ENCODE data around the gene C10orf53.
"Not testable (repeated sequence)": the region's sequence is repeated elsewhere in the genome, so short reads cannot be mapped to it uniquely, and the experiment has no call there.

Gene C10orf53

GRCh38 chr10:49652421-49653272 lies 26.8 kb upstream of the C10orf53 start:
- DNase-seq = no peak

GRCh38 chr10:49653273-49653929 lies 26.1 kb upstream of the C10orf53 start:
- DNase-seq = no peak

GRCh38 chr10:49654036-49654693 lies 25.3 kb upstream of the C10orf53 start:
- no peak for DNase-seq

GRCh38 chr10:49655099-49655498 lies 24.4 kb upstream of the C10orf53 start:
- no peak for DNase-seq

GRCh38 chr10:49656845-49657493 lies 22.5 kb upstream of the C10orf53 start:
- no peak for DNase-seq

DNA sequence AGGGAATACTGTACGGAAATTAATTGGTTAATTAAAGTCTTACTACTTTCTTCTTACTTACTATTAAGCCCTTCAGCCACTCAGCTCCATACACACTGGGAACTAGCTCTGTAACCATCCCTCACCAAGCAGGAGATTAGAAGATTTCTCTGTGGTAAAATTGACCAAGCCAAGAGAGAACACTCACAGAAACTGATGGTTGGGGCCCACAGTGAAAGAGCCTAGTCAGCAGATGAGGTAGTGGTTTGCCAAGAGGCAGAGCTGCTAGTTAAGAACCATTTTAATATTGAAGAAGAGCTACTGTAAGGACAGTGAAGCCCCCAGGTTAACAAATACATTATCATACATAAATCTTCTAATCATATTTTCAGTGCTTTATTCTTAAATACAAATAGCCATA lies 21.8 kb upstream of the C10orf53 start:
- no peak for DNase-seq

GRCh38 chr10:49661140-49661856 lies 18.2 kb upstream of the C10orf53 start:
- DNase-seq = no peak

DNA sequence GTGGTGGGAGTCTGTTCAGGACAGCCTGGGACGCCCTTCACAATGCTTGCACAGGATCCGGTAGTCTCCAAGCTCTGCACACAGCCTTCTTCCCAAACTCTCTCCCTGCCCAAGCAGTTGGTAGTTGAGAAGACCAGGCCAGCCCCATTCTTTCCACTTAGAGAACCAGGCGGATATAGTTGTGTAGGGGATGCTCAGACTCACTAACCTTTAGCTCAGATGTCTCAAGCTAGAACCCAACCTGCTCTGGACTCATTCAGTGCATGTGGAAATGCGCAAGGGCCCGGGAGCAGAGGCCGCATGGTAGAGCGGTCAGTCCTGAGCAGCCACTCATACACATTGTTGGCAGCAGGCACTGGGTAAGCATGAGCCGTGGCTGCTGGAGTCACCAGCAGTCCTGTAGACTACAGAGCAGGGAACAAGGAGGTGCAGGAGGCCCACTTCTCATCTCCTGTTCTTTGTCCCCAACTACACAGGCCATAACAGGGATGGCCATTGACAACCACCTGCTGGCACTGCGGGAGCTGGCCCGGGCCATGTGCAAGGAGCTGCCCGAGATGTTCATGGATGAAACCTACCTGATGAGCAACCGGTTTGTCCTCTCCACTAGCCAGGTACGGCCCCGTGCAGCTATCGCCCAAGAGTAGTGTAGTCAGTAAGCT lies 17.2 kb upstream of the C10orf53 start:
- no peak for DNase-seq

DNA sequence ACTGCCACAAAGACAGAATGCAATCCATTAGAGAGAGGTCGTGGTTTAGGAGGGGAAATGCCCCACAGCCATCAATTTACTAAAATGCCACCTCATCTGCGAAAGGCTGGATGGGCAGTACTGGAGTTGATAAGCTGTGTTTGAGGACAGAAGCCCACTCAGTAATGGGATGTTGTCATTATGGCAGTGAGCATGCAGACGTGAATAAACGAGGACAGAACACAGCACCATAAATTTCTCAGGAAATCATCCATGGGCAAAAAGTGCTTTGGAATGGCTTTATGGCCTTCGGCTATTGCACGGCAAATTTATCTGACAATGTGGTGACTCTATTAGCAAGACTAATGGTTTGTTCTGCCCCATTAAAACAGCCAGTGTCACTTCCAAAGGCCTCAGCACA lies 15.9 kb upstream of the C10orf53 start:
- DNase-seq = no peak

DNA sequence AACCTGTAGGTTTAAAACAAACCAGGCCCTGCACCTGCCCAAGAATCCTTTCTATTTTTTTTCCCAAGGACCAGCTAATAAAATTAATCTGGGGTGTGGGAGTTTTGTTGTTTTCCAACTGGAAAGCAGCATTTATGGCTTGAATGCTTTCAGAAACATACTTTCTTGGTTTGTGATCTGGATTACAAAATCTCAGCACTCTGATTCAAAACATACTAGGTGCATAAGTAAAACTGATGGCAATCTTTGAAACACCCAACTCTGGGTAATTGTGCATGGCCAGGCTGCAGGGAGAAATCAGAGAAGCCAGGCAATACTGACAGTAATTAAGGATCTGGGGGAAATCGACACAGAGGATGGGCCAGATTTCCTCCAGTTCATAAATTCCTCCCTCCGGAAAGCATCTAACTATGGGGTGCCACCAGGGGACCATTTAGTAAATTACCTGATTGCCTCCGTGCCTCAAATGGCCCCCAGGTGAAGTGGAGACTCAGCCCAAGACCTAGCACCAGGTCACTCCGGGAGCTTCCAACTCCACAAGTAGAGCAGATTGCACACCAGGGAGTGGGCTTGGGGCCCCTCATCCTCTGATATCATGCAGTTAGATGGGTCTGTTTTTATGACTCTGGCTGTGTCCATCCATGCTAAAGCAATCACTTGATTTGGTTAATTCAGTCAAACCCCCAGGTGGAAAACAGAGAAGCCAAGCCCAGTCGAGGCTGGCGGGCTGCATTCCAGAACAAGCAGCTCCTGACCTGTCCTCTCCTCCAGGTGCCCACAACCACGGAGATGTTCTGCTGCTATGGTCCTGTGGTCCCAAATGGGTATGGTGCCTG lies 15.2 kb upstream of the C10orf53 start:
- no peak for DNase-seq

GRCh38 chr10:49664842-49665355 lies 14.6 kb upstream of the C10orf53 start:
- no peak for DNase-seq

DNA sequence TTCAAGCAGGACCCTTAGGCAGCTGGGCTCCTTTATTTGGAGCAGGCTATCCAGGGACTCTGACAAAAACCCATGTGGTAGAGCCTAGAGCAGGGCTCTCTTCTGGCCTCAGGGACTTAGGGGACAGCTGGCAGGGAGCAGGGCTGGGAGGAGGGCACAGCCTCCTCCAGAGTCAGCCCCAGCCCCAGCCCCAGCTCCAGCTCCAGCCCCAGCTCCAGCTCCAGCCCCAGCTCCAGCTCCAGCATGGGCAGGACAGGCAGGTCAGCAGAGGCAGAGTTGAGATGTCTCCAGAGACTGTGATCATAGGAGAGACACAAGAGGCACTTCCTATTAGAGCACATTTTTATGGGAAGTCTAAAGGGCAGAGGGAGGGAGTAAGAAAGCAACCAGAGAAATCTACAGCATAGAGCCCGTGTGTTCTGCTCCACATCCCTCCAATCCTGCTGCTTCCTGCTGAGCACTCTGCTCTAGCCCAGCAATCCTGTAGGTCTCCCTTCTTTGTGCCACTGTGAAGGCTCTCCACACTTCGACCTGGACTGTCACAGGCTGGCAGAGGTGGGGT lies 13.3 kb upstream of the C10orf53 start:
- no peak for DNase-seq

GRCh38 chr10:49666685-49667084 lies 12.8 kb upstream of the C10orf53 start:
- DNase-seq = no peak

DNA sequence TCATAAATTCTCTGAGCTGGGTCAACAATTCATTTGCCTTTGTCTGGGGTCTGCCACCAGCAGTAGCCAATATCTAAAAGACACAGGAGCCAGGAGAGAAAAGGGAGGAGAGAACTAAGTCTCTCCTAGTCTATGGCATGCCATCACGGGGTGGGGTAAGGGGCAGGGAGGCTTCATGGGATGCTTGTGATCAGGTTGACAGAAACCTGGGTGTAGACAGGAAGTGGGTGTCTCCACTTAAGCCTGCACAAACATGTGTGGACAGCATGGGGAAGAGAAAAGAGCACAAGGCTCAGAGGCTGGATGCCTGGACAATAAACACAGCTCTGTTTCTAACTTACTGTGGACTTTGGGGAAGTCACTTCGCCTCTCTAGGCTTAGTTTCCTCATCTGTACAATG lies 11.5 kb upstream of the C10orf53 start:
- no peak for DNase-seq

DNA sequence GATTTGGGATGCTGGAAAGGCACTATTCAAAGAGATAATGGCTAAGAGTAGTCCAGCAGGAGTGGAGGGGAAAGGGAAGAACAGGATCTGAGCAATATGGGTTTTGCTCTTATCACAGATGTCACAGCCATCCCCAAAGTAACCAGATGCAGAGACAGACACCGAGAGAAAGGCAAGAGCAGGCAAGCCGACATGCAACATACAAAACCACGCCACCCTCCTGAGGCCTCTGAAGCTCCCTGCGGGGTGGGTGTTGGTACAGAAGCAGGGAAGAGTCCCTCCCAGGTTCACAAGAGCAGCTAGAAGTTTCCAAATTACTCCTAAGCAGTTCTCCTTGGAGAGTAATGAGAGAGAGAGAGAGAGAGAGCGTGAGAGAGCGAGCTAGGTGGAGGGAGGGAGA lies 10.8 kb upstream of the C10orf53 start:
- no peak for DNase-seq

GRCh38 chr10:49678827-49679479 lies 498 bp upstream of the C10orf53 start:
- no peak for DNase-seq

DNA sequence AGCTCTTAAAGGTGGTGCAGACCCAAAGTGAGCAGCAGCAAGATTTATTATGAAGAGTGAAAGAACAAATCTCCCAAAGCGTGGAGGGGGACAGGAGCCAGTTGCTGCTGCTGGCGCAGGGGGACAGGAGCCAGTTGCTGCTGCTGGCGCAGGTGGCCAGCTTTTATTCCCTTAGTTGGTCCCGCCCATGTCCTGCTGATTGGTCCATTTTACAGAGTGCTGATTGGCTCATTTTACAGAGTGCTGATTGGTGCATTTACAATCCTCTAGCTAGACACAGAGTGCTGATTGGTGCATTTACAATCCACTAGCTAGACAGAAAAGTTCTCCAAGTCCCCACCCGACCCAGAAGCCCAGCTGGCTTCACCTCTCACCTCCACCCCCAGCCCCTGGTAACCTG lies 3.0 kb downstream of the C10orf53 start:
- DNase-seq = not testable (repeated sequence)

DNA sequence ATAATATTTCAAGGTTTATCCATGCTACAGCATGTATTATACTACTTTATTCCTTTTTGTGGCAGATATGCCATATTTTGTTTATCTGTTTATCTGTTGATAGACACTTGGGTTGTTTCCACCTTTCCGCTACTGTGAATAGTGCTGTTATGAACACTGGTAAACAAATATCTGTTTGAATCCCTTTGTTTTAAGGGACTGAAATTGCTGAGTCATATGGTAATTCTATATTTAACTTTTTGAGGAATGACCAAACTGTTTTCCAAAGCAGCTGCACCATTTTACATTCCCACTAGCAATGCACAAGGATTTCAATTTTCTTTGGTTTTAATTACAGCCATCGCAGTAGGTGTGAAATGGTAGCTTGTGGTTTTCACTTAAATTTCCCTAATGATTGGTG lies 3.4 kb downstream of the C10orf53 start:
- no peak for DNase-seq

DNA sequence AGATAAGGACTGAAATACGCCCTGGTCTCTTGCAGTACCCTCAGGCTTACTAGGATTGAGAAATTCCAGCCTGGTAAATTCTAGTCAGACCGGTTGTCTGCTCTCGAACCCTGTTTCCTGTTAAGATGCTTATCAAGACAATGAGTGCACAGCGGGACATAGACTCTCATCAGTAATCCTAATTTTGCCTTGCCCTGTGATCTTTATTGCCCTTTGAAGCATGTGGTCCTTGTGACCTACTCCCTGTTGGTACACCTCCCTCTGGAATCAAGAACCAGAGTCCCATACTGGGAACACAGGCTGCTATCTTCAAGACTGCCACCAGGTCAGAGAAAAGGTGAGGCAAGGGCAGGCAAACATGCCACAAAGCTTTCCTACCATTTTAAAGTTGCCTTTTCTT lies 7.2 kb downstream of the C10orf53 start:
- no peak for DNase-seq

DNA sequence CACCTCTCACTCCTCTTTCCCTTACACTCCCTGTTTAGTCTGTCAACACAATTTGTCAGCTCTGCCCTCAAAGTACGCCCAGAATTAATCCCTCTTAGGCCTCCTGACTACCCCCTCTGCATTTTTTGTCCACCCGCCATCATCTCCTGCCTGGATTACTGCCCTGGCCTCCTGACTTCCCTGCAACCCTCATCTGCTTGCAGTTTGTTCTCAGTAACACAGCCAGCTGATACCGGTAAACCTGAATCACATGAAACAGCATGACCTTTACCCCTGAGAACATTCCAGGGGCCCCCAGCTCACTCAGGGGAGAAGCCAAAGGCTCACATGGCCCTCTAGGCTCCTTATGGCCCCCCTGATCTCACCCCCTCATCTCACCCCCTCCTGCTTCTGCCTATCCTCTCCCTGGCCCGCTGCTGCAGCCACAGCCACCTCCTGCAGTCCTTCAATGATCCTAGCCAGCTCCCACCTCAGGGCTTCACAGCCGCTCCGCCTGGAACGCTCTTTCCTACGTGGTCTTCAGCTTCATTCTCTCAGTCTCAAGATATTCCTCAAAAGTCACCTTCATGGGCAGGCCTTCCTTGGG lies 8.9 kb downstream of the C10orf53 start:
- DNase-seq = no peak
